ENCODE results near the gene GYG2. TPM values are rescaled to one million over a fixed set of nuclear protein-coding genes. Genes with fewer than 3 reads are reported as not detected.
A peak's percentile ranks its signal among the peaks of the same experiment; 100 is the strongest.
"Not testable (repeated sequence)": the region's sequence is repeated elsewhere in the genome, so short reads cannot be mapped to it uniquely, and the experiment has no call there.

Gene GYG2
- total RNA-seq, 1 donor from 2014 or later = 75.6 TPM

- Mint-ChIP-seq H3K27me3 (ENCODE audit: low read depth) (peaks cover 9% of the 10 kb centered on the region), H3K4me3 (no peak overlapping the region), H3K4me1 (peaks cover 12% of the 10 kb centered on the region), H3K36me3 (ENCODE audit: low read depth) (no peaks in the 10 kb centered on the region), H3K9me3 (no peaks in the 10 kb centered on the region), H3K27ac (ENCODE audit: unreplicated experiment) (no peak overlapping the region)
- DNase-seq (ENCODE audit: low read depth, low spot score) = no peak
- TF ChIP-seq CTCF (conservative IDR thresholded peaks at IDR 0.05) = no peak
Observed at GRCh38 chrX:2784026-2784425, 44.7 kb upstream of the GYG2 start.

- Mint-ChIP-seq H3K36me3 (ENCODE audit: low read depth) (no peaks in the 10 kb centered on the region), H3K4me1 (peaks cover 11% of the 10 kb centered on the region), H3K27ac (ENCODE audit: unreplicated experiment) (no peak overlapping the region), H3K27me3 (ENCODE audit: low read depth) (peaks cover 7% of the 10 kb centered on the region), H3K9me3 (no peaks in the 10 kb centered on the region), H3K4me3 (no peak overlapping the region)
- no peak for DNase-seq (ENCODE audit: low read depth, low spot score)
- no peak for TF ChIP-seq CTCF (conservative IDR thresholded peaks at IDR 0.05)
Observed at GRCh38 chrX:2785538-2785937, 43.2 kb upstream of the GYG2 start.

GRCh38 chrX:2788980-2789379 is 39.8 kb upstream of the GYG2 start:
- H3K4me3 Mint-ChIP-seq = no peak overlapping the region
- no peak overlapping the region for H3K27ac Mint-ChIP-seq (ENCODE audit: unreplicated experiment)
- no peak for TF ChIP-seq CTCF (conservative IDR thresholded peaks at IDR 0.05)
- H3K27me3 Mint-ChIP-seq (ENCODE audit: low read depth) = no peaks in the 10 kb centered on the region
- H3K4me1 Mint-ChIP-seq = peaks cover 6% of the 10 kb centered on the region
- H3K9me3 Mint-ChIP-seq = no peaks in the 10 kb centered on the region
- DNase-seq (ENCODE audit: low read depth, low spot score) = no peak
- H3K36me3 Mint-ChIP-seq (ENCODE audit: low read depth) = no peaks in the 10 kb centered on the region

DNA sequence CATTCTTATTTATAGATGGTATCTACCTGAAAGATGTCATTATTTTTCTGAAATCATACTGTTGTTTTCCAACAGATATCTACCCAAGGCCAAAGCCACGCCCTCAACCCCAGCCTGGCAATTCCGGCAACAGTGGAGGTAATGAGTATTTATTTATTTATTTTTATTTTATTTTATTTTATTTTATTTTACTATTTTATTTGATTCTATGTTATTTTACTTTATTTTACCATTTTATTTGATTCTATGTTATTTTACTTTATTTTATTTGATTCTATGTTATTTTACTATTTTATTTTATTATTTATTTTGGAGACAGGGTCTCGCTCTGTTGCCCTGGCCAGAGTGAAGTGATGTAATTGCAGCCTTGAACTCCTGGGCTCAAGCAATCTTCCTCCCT is 39.2 kb upstream of the GYG2 start:
- Mint-ChIP-seq H3K9me3 (no peaks in the 10 kb centered on the region), H3K4me1 (peaks cover 6% of the 10 kb centered on the region), H3K27ac (ENCODE audit: unreplicated experiment) (no peak overlapping the region), H3K27me3 (ENCODE audit: low read depth) (no peaks in the 10 kb centered on the region), H3K36me3 (ENCODE audit: low read depth) (no peaks in the 10 kb centered on the region), H3K4me3 (no peak overlapping the region)
- TF ChIP-seq CTCF (conservative IDR thresholded peaks at IDR 0.05) = no peak
- DNase-seq (ENCODE audit: low read depth, low spot score) = no peak

DNA sequence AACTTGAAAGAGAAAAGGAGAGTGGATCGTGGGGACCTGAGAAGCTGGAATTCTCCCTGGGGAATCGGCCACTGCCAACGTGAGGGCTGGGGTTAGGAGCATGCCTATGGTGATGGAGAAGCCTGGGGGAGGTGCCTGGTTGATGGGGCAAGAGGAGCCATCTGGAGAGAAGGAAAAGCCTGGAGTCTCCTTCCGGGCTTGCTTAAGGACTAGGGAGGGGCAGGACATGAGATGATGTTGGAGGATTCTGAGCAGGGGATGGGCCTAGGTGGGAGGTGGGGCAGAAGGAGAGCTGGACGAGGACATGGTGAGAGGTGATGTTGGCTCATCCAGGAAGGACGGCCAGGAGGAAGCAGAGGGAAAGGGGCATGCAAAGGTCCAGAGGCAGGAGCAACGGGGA is 35.0 kb upstream of the GYG2 start:
- TF ChIP-seq CTCF (conservative IDR thresholded peaks at IDR 0.05) = no peak
- Mint-ChIP-seq H3K9me3 (no peaks in the 10 kb centered on the region), H3K27me3 (ENCODE audit: low read depth) (no peaks in the 10 kb centered on the region), H3K4me3 (no peak overlapping the region), H3K27ac (ENCODE audit: unreplicated experiment) (peak overlapping the region; percentile 32), H3K4me1 (no peaks in the 10 kb centered on the region), H3K36me3 (ENCODE audit: low read depth) (no peaks in the 10 kb centered on the region)
- DNase-seq (ENCODE audit: low read depth, low spot score) = no peak

GRCh38 chrX:2794336-2794735 is 34.4 kb upstream of the GYG2 start:
- no peaks in the 10 kb centered on the region for H3K9me3 Mint-ChIP-seq
- H3K4me1 Mint-ChIP-seq = no peaks in the 10 kb centered on the region
- no peak overlapping the region for H3K4me3 Mint-ChIP-seq
- no peaks in the 10 kb centered on the region for H3K36me3 Mint-ChIP-seq (ENCODE audit: low read depth)
- no peaks in the 10 kb centered on the region for H3K27me3 Mint-ChIP-seq (ENCODE audit: low read depth)
- no peak overlapping the region for H3K27ac Mint-ChIP-seq (ENCODE audit: unreplicated experiment)
- no peak for TF ChIP-seq CTCF (conservative IDR thresholded peaks at IDR 0.05)
- DNase-seq (ENCODE audit: low read depth, low spot score) = no peak

GRCh38 chrX:2796808-2797207 is 31.9 kb upstream of the GYG2 start:
- not testable (repeated sequence) for H3K9me3 Mint-ChIP-seq; H3K36me3 Mint-ChIP-seq (ENCODE audit: low read depth); H3K27ac Mint-ChIP-seq (ENCODE audit: unreplicated experiment); H3K27me3 Mint-ChIP-seq (ENCODE audit: low read depth); H3K4me3 Mint-ChIP-seq; H3K4me1 Mint-ChIP-seq; DNase-seq (ENCODE audit: low read depth, low spot score)
